ENCODE data around the gene FALEC.
"Not testable (repeated sequence)": the region's sequence is repeated elsewhere in the genome, so short reads cannot be mapped to it uniquely, and the experiment has no call there.

FALEC gene

GRCh38 chr1:150574260-150575071, 58.9 kb downstream of the FALEC start:
- DNase-seq (ENCODE audit: low read depth, low spot score), result no peak

DNA sequence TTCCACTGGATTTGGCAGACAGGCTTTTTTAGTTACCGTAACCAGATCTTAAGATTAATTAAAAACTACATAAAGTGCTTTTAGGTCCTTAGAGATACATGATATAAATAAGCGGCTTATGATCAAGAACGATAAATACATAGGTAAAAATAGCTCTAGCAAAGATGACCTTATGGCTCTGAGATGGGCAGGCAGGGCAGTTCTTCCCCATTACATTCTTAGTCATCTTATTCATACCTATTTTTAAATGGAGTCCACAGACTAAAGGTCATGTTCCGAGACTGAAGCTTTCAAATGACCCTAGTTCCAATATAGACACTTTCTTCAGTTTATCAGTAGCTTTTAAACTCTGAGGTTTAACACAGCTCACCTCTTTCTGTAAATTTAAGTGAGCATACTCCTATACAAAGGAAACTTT, 59.5 kb downstream of the FALEC start:
- no peak for DNase-seq (ENCODE audit: low read depth, low spot score)

GRCh38 chr1:150575518-150576366, 60.2 kb downstream of the FALEC start:
- no peak for DNase-seq (ENCODE audit: low read depth, low spot score)

GRCh38 chr1:150576367-150576711, 60.8 kb downstream of the FALEC start:
- no peak for DNase-seq (ENCODE audit: low read depth, low spot score)

DNA sequence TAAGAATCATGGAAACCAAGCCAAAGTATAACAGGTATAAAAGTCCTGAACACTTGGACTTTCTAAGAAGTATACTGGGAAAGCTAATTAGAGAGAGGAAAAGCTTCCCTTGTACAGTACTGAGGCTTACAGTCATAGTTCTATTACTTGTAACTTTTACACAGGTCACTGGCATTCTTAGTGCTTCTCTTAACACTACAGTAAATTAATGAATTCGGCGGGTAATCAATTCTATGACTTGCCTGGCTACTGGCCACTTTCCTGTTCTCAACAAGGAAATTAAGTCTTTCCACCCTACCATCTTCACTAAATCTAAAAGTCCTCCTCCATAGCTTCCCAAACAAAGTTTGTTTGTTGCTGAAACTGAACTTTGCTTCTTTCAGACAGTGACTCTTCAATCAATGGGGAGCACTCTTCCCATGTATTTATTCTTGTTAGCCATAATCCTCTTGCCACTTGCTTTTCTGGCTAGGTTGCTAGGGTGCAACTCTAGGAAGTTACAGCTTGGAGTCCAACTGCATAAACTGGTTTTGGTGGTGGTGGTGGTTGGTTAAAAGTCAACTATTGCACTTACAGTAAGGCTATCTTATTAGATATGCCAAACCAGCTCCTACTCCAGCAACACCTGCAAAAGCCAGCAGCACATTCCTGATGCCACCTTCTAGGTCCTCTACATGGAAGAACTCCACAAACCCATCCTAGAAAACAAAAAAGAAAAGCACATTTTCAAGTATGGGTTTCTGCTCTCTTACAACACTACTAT, 61.4 kb downstream of the FALEC start:
- no peak for DNase-seq (ENCODE audit: low read depth, low spot score)

DNA sequence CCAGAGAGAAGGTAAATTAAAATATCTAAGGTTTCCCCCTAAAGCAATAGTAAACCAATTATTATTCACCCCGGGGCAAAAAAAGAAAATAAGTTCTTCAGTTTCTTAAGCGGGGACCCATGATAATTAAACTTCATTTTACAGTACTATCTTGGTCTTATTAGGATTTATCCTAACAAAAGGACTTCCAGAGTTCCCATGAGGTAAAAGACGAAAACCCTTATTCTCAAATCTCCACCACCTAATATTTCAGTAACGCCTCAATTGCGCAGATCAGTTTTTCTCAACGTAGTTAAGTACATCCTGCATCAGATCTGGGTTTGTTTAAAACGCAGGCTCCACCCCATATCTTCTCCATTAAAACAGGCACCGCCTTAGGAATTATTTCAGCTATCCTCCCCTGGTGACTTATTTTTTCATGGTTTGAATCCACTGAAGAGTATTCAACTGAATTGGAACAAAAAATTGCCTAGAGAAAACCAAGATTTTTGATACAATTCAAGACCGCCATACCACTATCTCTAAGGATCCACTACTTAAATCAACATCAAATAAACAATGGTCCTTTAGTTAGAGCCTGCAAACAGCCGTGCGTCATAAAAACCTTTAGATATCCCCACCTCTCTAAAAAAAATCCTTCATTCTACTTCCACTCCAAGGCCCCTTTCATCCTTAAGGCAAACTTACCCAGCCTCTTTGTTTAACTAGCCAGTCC, 62.2 kb downstream of the FALEC start:
- no peak for DNase-seq (ENCODE audit: low read depth, low spot score)

GRCh38 chr1:150578272-150579109, 62.9 kb downstream of the FALEC start:
- peak; percentile 44 for DNase-seq (ENCODE audit: low read depth, low spot score)

DNA sequence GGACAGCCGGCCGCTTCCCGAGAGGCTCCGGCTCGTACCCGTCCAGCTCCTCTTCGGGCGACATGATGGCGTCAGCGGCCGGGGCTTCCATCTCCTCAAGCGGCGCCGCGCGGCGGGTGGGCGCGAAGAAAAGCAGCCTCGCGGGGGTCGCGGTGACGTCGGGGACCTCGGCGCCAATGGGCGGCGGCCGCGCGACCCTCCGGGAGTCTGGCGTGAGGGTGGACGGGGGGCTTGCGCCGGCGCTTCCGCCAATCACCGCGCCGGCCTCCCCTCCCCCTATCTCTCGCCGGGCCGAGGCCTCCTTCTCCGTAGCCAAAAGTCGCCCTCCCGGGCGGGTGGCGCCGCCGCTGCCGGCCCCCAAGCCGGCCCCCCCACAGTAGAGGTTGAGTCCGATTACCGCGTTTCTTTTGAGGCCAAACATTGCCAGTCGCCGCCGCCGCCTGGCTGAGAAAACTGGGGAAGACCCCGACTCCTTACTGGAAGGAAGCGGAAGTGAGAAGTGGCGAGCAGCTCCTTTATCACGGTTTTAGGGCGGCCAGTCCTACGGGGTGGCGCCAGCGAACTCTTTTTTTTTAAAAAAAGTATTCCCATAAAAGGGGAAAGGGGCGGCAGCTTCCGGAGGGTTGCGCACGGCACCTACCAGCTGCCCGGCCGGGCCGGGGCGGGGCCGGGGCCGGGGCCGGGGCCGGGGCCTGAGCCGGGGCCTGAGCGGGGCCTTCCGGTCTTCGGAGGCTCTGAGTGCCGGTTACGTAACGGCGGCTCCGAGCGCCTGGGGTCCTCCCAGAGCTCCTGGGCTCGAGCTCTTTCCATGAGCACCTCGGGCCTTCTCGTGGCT, 63.8 kb downstream of the FALEC start, which contains the start of gene MCL1:
MCL1 (minus strand) TSS at position 501 of the 835 bp plus-strand sequence; CDS start at position 421, 80 bp downstream.
- DNase-seq (ENCODE audit: low read depth, low spot score), result peak; percentile 57

GRCh38 chr1:150579945-150580642, 64.5 kb downstream of the FALEC start:
- DNase-seq (ENCODE audit: low read depth, low spot score), result no peak

- DNase-seq (ENCODE audit: low read depth, low spot score), result not testable (repeated sequence)
These were observed 65.4 kb downstream of the FALEC start for GRCh38 chr1:150580966-150581365.

DNA sequence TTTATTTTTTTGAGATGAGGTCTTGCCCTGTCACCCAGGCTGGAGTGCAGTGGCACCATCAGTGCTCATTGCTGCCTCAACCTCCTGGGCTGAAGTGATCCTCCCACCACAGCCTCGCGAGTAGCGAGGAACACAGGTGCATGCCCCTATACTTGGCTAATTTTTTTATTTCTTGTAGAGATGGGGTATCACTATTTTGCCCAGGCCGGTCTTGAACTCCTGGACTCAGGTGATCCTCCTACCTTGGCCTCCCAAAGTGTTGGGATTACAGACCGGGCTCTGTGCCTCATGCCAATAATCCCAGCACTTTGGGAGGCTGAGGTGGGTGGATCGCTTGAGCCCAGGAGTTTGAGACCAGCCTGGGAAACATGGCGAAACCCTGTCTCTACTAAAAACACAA, 65.9 kb downstream of the FALEC start:
- DNase-seq (ENCODE audit: low read depth, low spot score), result not testable (repeated sequence)

DNA sequence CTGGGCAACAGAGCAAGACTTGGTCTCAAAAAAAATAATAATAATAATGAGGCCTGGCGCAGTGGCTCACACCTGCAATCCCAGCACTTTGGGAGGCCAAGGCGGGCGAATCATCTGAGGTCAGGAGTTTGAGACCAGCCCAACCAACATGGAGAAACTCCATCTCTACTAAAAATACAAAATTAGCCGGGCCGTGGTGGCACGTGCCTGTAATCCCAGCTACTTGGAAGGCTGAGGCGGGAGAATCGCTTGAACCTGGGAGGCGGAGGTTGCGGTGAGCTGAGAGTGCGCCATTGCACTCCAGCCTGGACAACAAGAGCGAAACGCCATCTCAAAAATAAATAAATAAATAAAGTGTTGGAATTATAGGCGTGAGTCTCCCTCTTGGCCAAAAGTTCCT, 66.4 kb downstream of the FALEC start:
- DNase-seq (ENCODE audit: low read depth, low spot score), result not testable (repeated sequence)

DNA sequence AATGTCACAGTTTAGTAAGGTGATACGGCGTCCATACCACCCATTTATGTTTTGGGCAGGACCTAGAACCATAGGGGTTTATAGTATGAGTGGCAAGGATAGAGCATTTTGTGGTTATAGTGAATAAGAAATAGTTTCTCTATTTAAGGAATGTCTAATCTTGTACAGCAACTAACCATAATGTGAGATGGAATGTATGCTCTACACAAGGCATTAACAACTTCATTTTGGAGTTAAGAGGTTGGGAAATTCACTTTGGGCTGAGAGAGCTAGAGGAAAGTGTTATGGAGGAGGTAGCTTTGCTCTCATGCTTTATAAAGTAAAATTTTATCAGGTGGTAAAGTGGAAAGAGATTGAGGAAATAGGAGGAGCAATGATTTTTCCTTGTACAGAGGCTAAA, 66.8 kb downstream of the FALEC start:
- DNase-seq (ENCODE audit: low read depth, low spot score), result no peak
